HL-60 (cell line): ENCODE data around the gene MTMR12.

ENCODE experiments used
- GABPA ChIP-seq: IDR thresholded peaks from 2 replicates; pipeline ENCODE4 v1.6.1; 2012; ENCODE audit warnings: low read depth
- POLR2AphosphoS5 ChIP-seq: IDR thresholded peaks from 2 replicates; pipeline ENCODE4 v1.6.1; 2012; ENCODE audit warnings: low read depth
- TF ChIP-seq, protein P1 (sequence below): IDR thresholded peaks from one replicate; pipeline ENCODE4 v1.5.1; 2011; ENCODE audit warnings: low read length, control low read depth, inconsistent platforms; ENCODE audit not compliant: insufficient read depth

- TF ChIP-seq, protein P1, sequence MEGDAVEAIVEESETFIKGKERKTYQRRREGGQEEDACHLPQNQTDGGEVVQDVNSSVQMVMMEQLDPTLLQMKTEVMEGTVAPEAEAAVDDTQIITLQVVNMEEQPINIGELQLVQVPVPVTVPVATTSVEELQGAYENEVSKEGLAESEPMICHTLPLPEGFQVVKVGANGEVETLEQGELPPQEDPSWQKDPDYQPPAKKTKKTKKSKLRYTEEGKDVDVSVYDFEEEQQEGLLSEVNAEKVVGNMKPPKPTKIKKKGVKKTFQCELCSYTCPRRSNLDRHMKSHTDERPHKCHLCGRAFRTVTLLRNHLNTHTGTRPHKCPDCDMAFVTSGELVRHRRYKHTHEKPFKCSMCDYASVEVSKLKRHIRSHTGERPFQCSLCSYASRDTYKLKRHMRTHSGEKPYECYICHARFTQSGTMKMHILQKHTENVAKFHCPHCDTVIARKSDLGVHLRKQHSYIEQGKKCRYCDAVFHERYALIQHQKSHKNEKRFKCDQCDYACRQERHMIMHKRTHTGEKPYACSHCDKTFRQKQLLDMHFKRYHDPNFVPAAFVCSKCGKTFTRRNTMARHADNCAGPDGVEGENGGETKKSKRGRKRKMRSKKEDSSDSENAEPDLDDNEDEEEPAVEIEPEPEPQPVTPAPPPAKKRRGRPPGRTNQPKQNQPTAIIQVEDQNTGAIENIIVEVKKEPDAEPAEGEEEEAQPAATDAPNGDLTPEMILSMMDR, result no peak
- TF ChIP-seq POLR2AphosphoS5, result no peak
- no peak for TF ChIP-seq GABPA
Measured at GRCh38 chr5:32331217-32331934, 18.6 kb upstream of the MTMR12 start.
